HepG2 (cell line): ENCODE results near the gene THUMPD2. TPM values are rescaled to one million over a fixed set of nuclear protein-coding genes. Genes with fewer than 3 reads are reported as not detected.

Source experiments
- ATAC-seq: fragments of 200-7000 bp; cut with Tn5 transposase; 3 replicates; pipeline ENCODE4 v1.9.1; 2020; ENCODE audit warnings: mild to moderate bottlenecking, moderate library complexity
- BruUV-seq: library from RNA; stranded (reverse); fragments of 400-500 nt; replicated peaks from 2 replicates; lab custom pipeline; 2021; lab: Mats Ljungman, UMichigan
- CTCF ChIA-PET: fragments of 300-600 bp; formaldehyde crosslinking; extraction: SDS; loops from one replicate; lab custom pipeline; 2021; ENCODE audit warnings: low total read pairs, inconsistent platforms, low intra/inter-chr PET ratio; lab: Yijun Ruan, JAX
- POLR2A ChIA-PET: fragments of 350-600 bp; sonication (Branson Sonifier 250); formaldehyde crosslinking; loops from one replicate; lab custom pipeline; 2020; ENCODE audit warnings: antibody characterized with exemption, inconsistent platforms; lab: Yijun Ruan, JAX
- DNase-seq: peaks from one replicate; pipeline ENCODE4 v3.0.0-alpha.2; 2015; ENCODE audit warnings: low spot score
- FAIRE-seq: peaks from 3 replicates; lab custom pipeline; 2011; peaks lifted over from hg19 to GRCh38; lab: Jason Lieb, UNC
- H2AFZ ChIP-seq: one replicate; pipeline ENCODE4 v1.6.1; 2011; ENCODE audit warnings: low read length, inconsistent platforms
- H3K27ac ChIP-seq: fragments of 300-600 bp; 3 replicates; pipeline ENCODE4 v1.8.0; 2011; ENCODE audit warnings: mixed run types, mild to moderate bottlenecking, mixed read lengths, low read length, inconsistent platforms; ENCODE audit not compliant: insufficient read depth; ENCODE audit errors: extremely low read length
- H3K27me3 ChIP-seq, 2 experiments: fragments of 200-600 bp in 1 of 2; 2 replicates in 1 of 2; 3 replicates in 1 of 2; pipeline versions ENCODE4 v1.6.0 to v1.8.0; 2011; ENCODE audit warnings: low read length in 2 of 2, mild to moderate bottlenecking in 2 of 2, moderate library complexity in 2 of 2, inconsistent platforms in 1 of 2; ENCODE audit not compliant: insufficient read depth in 2 of 2, control insufficient read depth in 1 of 2
- H3K36me3 ChIP-seq, 2 experiments: fragments of 200-600 bp in 1 of 2; replicated peaks in 1 of 2; 2 replicates in 1 of 2; 3 replicates in 1 of 2; pipeline versions ENCODE4 v1.5.1 to v1.8.0; 2011; ENCODE audit warnings: low read length in 2 of 2, inconsistent platforms in 1 of 2; ENCODE audit not compliant: insufficient read depth in 2 of 2, control insufficient read depth in 1 of 2
- H3K4me1 ChIP-seq: 2 replicates; pipeline ENCODE4 v1.5.1; 2012; ENCODE audit warnings: low read length, inconsistent platforms; ENCODE audit not compliant: insufficient read depth
- H3K4me2 ChIP-seq: 2 replicates; pipeline ENCODE4 v1.6.0; 2011; ENCODE audit warnings: low read depth, low read length, inconsistent platforms
- H3K4me3 ChIP-seq, 3 experiments: fragments of 200-600 bp in 1 of 3; sonication (generic), shearing (Covaris generic) in 1 of 3; replicated peaks in 1 of 3; 2 replicates each; pipeline ENCODE4 v1.5.1; 2011 to 2016; ENCODE audit warnings: low read length in 3 of 3, inconsistent platforms in 2 of 3, low read depth in 2 of 3, mild to moderate bottlenecking in 2 of 3, control low read depth in 1 of 3, mixed read lengths in 1 of 3; ENCODE audit not compliant: insufficient read depth in 1 of 3
- H3K79me2 ChIP-seq: one replicate; pipeline ENCODE4 v1.6.1; 2011; ENCODE audit warnings: low read length, inconsistent platforms; ENCODE audit not compliant: insufficient read depth
- H3K9ac ChIP-seq: 2 replicates; pipeline ENCODE4 v1.6.0; 2011; ENCODE audit warnings: mild to moderate bottlenecking, low read depth, low read length, inconsistent platforms; ENCODE audit not compliant: insufficient read depth
- H3K9me3 ChIP-seq: 2 replicates; pipeline ENCODE4 v1.5.1; 2012; ENCODE audit warnings: mild to moderate bottlenecking, low read length
- H4K20me1 ChIP-seq: 2 replicates; pipeline ENCODE4 v1.6.0; 2011; ENCODE audit warnings: inconsistent platforms, mild to moderate bottlenecking, low read length, moderate library complexity; ENCODE audit not compliant: insufficient read depth
- BHLHE40 ChIP-seq: IDR thresholded peaks from 2 replicates; pipeline ENCODE4 v1.6.1; 2011; ENCODE audit warnings: low read length, improper control_type of control experiment
- RBM22 ChIP-seq: fragments of 200-400 bp; formaldehyde crosslinking; optimal IDR thresholded peaks from 2 replicates; pipeline ENCODE3; 2017; ENCODE audit warnings: mild to moderate bottlenecking, low read length, moderate library complexity
- ZNF33B ChIP-seq: sonication (generic); formaldehyde crosslinking; IDR thresholded peaks from 2 replicates; pipeline ENCODE4 v1.5.1; 2020; ENCODE audit warnings: mild to moderate bottlenecking, missing genetic modification reagents
- WGBS: methylation state at CpG from one replicate; pipeline ENCODE4 v1.1.6; 2017; ENCODE audit warnings: low lambda C conversion rate; 5-methylcytosine and 5-hydroxymethylcytosine counted together
- in situ Hi-C: cut with HindIII; loops from 2 replicates; pipeline ENCODE4 v1.10.0; 2017; ENCODE audit warnings: low pct_unique_long_range_greater_than_20kb; ENCODE audit not compliant: extremely low pct_ligation_motif_present
- intact Hi-C: fragments of 100-400 bp; cut with micrococcal nuclease; formaldehyde crosslinking; loops from one replicate; pipeline ENCODE4 v1.10.0; 2022; ENCODE audit not compliant: unreplicated experiment
- polyA plus RNA-seq, 8 experiments: library from polyadenylated mRNA; depleted of rRNA in 3 of 8; stranded (reverse) in 7 of 8; unstranded in 1 of 8; fragments of >200 nt; fragmentation: Illumina TruSeq in 4 of 8; extraction: Trizol in 4 of 8; gene quantifications; 2 replicates each; pipeline versions ENCODE4 v1.2.1 to v1.2.3, GENCODE V29; 2011 to 2016; ENCODE audit warnings: low read depth in 4 of 8, missing spikeins in 1 of 8, mixed read lengths in 1 of 8; ENCODE audit not compliant: insufficient read depth in 1 of 8
- total RNA-seq, 5 experiments: library from RNA; depleted of rRNA; stranded (reverse); fragments of >200 nt; fragmentation: Illumina TruSeq; extraction: Trizol; gene quantifications; 2 replicates each; pipeline ENCODE4 v1.2.3, GENCODE V29; 2016; ENCODE audit warnings: low read depth in 1 of 5

THUMPD2 gene
- total and polyA plus RNA-seq, 2 of the 13 experiments (the other 11 are each of a cell fraction or from before 2014, with no cell fraction given), result 11.8 to 15.6 TPM

DNA sequence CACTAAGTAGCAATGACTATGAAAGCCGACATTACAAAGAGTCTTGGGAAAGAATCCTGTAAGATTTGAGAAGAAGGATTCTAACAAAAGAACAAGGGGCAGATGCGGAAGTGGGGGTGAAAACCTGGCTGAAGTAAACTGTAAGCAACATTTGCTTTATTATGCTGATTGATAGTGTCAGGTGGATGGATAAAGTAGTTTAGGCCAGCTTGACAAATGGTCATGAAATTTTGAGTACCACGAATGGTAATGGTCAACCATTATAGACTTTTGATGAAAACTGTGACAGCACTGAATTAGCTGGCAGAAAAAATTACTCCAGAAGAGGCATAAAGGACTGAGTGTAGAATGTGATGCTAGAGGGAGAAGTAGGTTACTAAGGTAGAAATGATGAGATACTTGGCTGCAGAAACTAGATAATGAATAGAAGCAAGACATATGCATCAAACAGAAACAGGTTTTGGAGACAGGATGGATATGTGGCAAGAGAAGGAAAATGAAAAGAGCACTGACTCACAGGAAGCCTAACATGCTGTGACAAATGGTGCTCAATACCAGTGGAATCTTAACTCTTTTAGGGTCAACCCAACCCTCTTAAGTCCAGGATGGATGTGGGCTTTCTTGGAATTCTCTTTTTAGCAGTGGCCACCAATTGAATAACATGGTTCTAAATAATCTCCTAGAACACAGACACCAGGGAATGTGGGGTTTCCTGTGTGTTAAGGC, 6.8 kb downstream of the THUMPD2 start:
- H3K9me3 ChIP-seq, result no peaks in the 10 kb centered on the region
- no peak overlapping the region for H2AFZ ChIP-seq
- WGBS, result 98% methylated on average over 3 of the region's 3 CpGs
- peaks cover 51% of the 10 kb centered on the region for H3K79me2 ChIP-seq
- no peak overlapping the region for H3K4me2 ChIP-seq
- POLR2A ChIA-PET, result no interaction called here
- CTCF ChIA-PET, result no interaction called here
- no peak for FAIRE-seq
- peaks cover 5 to 39% of the 10 kb centered on the region in 2 experiments for H3K36me3 ChIP-seq
- no peak for ATAC-seq
- no peak overlapping the region for H3K4me3 ChIP-seq
- H3K4me1 ChIP-seq, result peaks cover 29% of the 10 kb centered on the region
- no peak overlapping the region for H3K27ac ChIP-seq
- BruUV-seq, result no TSS peak
- TF ChIP-seq BHLHE40, result no peak
- TF ChIP-seq RBM22, result peak; percentile 63
- no peaks in the 10 kb centered on the region for H3K27me3 ChIP-seq
- H4K20me1 ChIP-seq, result peaks cover 9% of the 10 kb centered on the region; the same call in 1 of the 2 replicates
- H3K9ac ChIP-seq, result no peak overlapping the region
- intact Hi-C loops, result no loop called here
- DNase-seq, result no peak
- in situ Hi-C loops, result no loop called here

DNA sequence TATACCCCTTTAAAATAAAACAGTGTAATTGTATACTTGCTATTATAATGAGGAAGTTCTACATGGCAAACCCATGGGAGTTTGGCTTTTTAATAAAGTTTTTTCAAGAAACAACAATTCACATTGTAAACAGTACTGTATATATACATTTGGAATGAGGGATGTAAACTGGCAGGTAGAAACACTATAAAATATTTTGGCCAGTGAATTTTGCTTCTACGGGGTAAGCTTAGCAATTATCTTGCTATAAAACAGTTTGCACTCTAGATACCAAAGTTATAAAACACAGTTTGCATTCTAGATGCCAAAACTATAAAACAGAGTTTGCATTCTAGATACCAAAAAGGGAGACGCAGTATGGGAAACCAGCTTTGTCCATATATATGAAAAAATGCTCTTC, 16.6 kb downstream of the THUMPD2 start:
- H3K9ac ChIP-seq, result no peak overlapping the region
- ATAC-seq (no peak), FAIRE-seq (no peak), DNase-seq (no peak)
- H3K4me1 ChIP-seq, result no peaks in the 10 kb centered on the region
- no peak overlapping the region for H2AFZ ChIP-seq
- ChIA-PET CTCF (no interaction called here), POLR2A (no interaction called here)
- H3K9me3 ChIP-seq, result no peaks in the 10 kb centered on the region
- no peaks in the 10 kb centered on the region for H4K20me1 ChIP-seq
- WGBS, result 95% methylated on average over 2 of the region's 2 CpGs
- peaks cover 8 to 45% of the 10 kb centered on the region in 2 experiments for H3K36me3 ChIP-seq
- intact Hi-C loops (no loop called here), in situ Hi-C loops (no loop called here)
- no peaks in the 10 kb centered on the region for H3K79me2 ChIP-seq
- no peak overlapping the region for H3K4me2 ChIP-seq
- TF ChIP-seq ZNF33B, result no peak
- H3K27me3 ChIP-seq, result no peaks in the 10 kb centered on the region
- no peak overlapping the region for H3K27ac ChIP-seq
- H3K4me3 ChIP-seq, result no peak overlapping the region
- no TSS peak for BruUV-seq
